HEK293 (cell line): ENCODE results near the gene SHTN1.
A peak's percentile ranks its signal among the peaks of the same experiment; 100 is the strongest.

Source experiments
- CTCF ChIA-PET: fragments of 350-600 bp; formaldehyde crosslinking; extraction: SDS; loops from one replicate; lab custom pipeline; 2021; ENCODE audit warnings: antibody characterized with exemption; lab: Yijun Ruan, JAX
- POLR2A ChIA-PET: fragments of 300-600 bp; formaldehyde crosslinking; extraction: SDS; loops from one replicate; lab custom pipeline; 2020; ENCODE audit warnings: antibody characterized with exemption, inconsistent platforms; lab: Yijun Ruan, JAX
- H3K27ac ChIP-seq: fragments of 200-500 bp; sonication (Bioruptor generic); 2 replicates; pipeline ENCODE4 v1.5.1; 2014; ENCODE audit warnings: low read depth, low read length, control low read depth, inconsistent platforms; ENCODE audit errors: extremely low read depth
- H3K36me3 ChIP-seq, 2 experiments: fragments of 200-500 bp in 1 of 2; sonication (Bioruptor generic) in 1 of 2; 1 replicate in 1 of 2; 2 replicates in 1 of 2; pipeline ENCODE4 v1.5.1; 2014 to 2017; ENCODE audit warnings: inconsistent platforms in 2 of 2, low read length in 2 of 2; ENCODE audit not compliant: control insufficient read depth in 2 of 2, insufficient read depth in 1 of 2
- H3K4me1 ChIP-seq: fragments of 200-500 bp; sonication (Bioruptor generic); 2 replicates; pipeline ENCODE4 v1.5.1; 2014; ENCODE audit warnings: mild to moderate bottlenecking, low read length, inconsistent platforms; ENCODE audit not compliant: control insufficient read depth, insufficient read depth
- H3K4me3 ChIP-seq: 2 replicates; pipeline ENCODE4 v1.5.1; 2011; ENCODE audit warnings: low read depth, mild to moderate bottlenecking, control low read depth, low read length, moderate library complexity
- H3K9me3 ChIP-seq: fragments of 200-500 bp; sonication (Bioruptor generic); 2 replicates; pipeline ENCODE4 v1.5.1; 2014; ENCODE audit warnings: low read depth, low read length, inconsistent platforms; ENCODE audit not compliant: control insufficient read depth, insufficient read depth
- HOXD13 ChIP-seq: sonication (generic); formaldehyde crosslinking; IDR thresholded peaks from 2 replicates; pipeline ENCODE4 v1.8.0; 2022; ENCODE audit warnings: missing genetic modification reagents, borderline replicate concordance
- KLF7 ChIP-seq: fragments of 450-650 bp; formaldehyde crosslinking; IDR thresholded peaks from 2 replicates; pipeline ENCODE4 v1.5.1; 2016; ENCODE audit warnings: missing biosample characterization, missing genetic modification characterization, borderline replicate concordance
- OSR2 ChIP-seq: fragments of 450-650 bp; formaldehyde crosslinking; IDR thresholded peaks from 2 replicates; pipeline ENCODE4 v1.5.1; 2016; ENCODE audit warnings: missing biosample characterization, missing genetic modification characterization
- OVOL3 ChIP-seq: fragments of 450-650 bp; formaldehyde crosslinking; IDR thresholded peaks from 2 replicates; pipeline ENCODE4 v1.5.1; 2016; ENCODE audit warnings: missing biosample characterization, missing genetic modification characterization
- SP7 ChIP-seq: fragments of 450-650 bp; formaldehyde crosslinking; IDR thresholded peaks from 2 replicates; pipeline ENCODE4 v1.5.1; 2016; ENCODE audit warnings: missing biosample characterization, missing genetic modification characterization
- TRIM28 ChIP-seq: IDR thresholded peaks from 2 replicates; pipeline ENCODE4 v1.6.1; 2011; ENCODE audit warnings: low read length, control low read depth, borderline replicate concordance
- YY1 ChIP-seq: fragments of 450-650 bp; formaldehyde crosslinking; IDR thresholded peaks from 2 replicates; pipeline ENCODE4 v1.5.1; 2018; ENCODE audit warnings: missing biosample characterization, missing genetic modification characterization
- ZBTB20 ChIP-seq: fragments of 450-650 bp; formaldehyde crosslinking; IDR thresholded peaks from 2 replicates; pipeline ENCODE4 v1.5.1; 2016; ENCODE audit warnings: missing biosample characterization, missing genetic modification characterization
- ZIC2 ChIP-seq: fragments of 450-650 bp; formaldehyde crosslinking; IDR thresholded peaks from 2 replicates; pipeline ENCODE4 v1.5.1; 2016; ENCODE audit warnings: missing biosample characterization, missing genetic modification characterization
- ZNF2 ChIP-seq: fragments of 450-650 bp; formaldehyde crosslinking; IDR thresholded peaks from 2 replicates; pipeline ENCODE4 v1.5.1; 2016; ENCODE audit warnings: missing biosample characterization, missing genetic modification characterization
- ZNF248 ChIP-seq: fragments of 450-650 bp; formaldehyde crosslinking; IDR thresholded peaks from 2 replicates; pipeline ENCODE4 v1.5.1; 2017; ENCODE audit warnings: missing biosample characterization, missing genetic modification characterization
- ZNF274 ChIP-seq, 2 experiments: fragments of 200-500 bp in 1 of 2; fragments of 450-650 bp in 1 of 2; sonication (Bioruptor generic) in 1 of 2; formaldehyde crosslinking in 1 of 2; IDR thresholded peaks; 2 replicates each; pipeline versions ENCODE4 v1.5.1 to v1.6.1; 2014 to 2016; ENCODE audit warnings: borderline replicate concordance in 1 of 2, inconsistent platforms in 1 of 2, low read length in 1 of 2, missing biosample characterization in 1 of 2, missing genetic modification characterization in 1 of 2
- ZNF292 ChIP-seq: fragments of 450-650 bp; formaldehyde crosslinking; IDR thresholded peaks from 2 replicates; pipeline ENCODE4 v1.5.1; 2016; ENCODE audit warnings: low read depth, missing biosample characterization, missing genetic modification characterization, borderline replicate concordance
- ZNF366 ChIP-seq: fragments of 450-650 bp; formaldehyde crosslinking; conservative IDR thresholded peaks from 2 replicates; pipeline ENCODE4 v1.5.1; 2016; ENCODE audit warnings: missing biosample characterization, missing genetic modification characterization
- ZNF510 ChIP-seq: fragments of 450-650 bp; formaldehyde crosslinking; IDR thresholded peaks from 2 replicates; pipeline ENCODE4 v1.5.1; 2018; ENCODE audit warnings: mild to moderate bottlenecking, missing genetic modification characterization, missing biosample characterization; ENCODE audit not compliant: insufficient replicate concordance
- ZNF529 ChIP-seq: fragments of 450-650 bp; formaldehyde crosslinking; IDR thresholded peaks from 2 replicates; pipeline ENCODE4 v1.5.1; 2017; ENCODE audit warnings: missing genetic modification characterization, missing biosample characterization; ENCODE audit not compliant: insufficient replicate concordance
- ZNF561 ChIP-seq: fragments of 450-650 bp; IDR thresholded peaks from 2 replicates; pipeline ENCODE4 v1.5.1; 2018; ENCODE audit warnings: missing biosample characterization, missing genetic modification characterization, borderline replicate concordance
- ZNF600 ChIP-seq: fragments of 450-650 bp; formaldehyde crosslinking; IDR thresholded peaks from 2 replicates; pipeline ENCODE4 v1.5.1; 2016; ENCODE audit warnings: missing biosample characterization, missing genetic modification characterization
- ZNF610 ChIP-seq: fragments of 450-650 bp; formaldehyde crosslinking; IDR thresholded peaks from 2 replicates; pipeline ENCODE4 v1.5.1; 2016; ENCODE audit warnings: missing biosample characterization, missing genetic modification characterization, borderline replicate concordance
- ZNF623 ChIP-seq: fragments of 450-650 bp; formaldehyde crosslinking; IDR thresholded peaks from 2 replicates; pipeline ENCODE4 v1.5.1; 2016; ENCODE audit warnings: missing biosample characterization, missing genetic modification characterization
- TF ChIP-seq, protein P1 (sequence below): fragments of 450-650 bp; formaldehyde crosslinking; IDR thresholded peaks from 2 replicates; pipeline ENCODE4 v1.5.1; 2016; ENCODE audit warnings: missing biosample characterization, missing genetic modification characterization
- TF ChIP-seq, protein P2 (sequence below): fragments of 450-650 bp; formaldehyde crosslinking; IDR thresholded peaks from 2 replicates; pipeline ENCODE4 v1.5.1; 2016; ENCODE audit warnings: missing biosample characterization, missing genetic modification characterization
- TF ChIP-seq, protein P3 (sequence below): fragments of 450-650 bp; formaldehyde crosslinking; IDR thresholded peaks from 2 replicates; pipeline ENCODE4 v1.5.1; 2017; ENCODE audit warnings: missing biosample characterization, missing genetic modification characterization
- TF ChIP-seq, protein P4 (sequence below): sonication (generic); formaldehyde crosslinking; IDR thresholded peaks from 2 replicates; pipeline ENCODE4 v1.8.1; 2022; ENCODE audit warnings: mild to moderate bottlenecking, moderate library complexity, missing genetic modification reagents
- TF ChIP-seq, protein P5 (sequence below): fragments of 450-650 bp; formaldehyde crosslinking; IDR thresholded peaks from 2 replicates; pipeline ENCODE4 v1.5.1; 2016; ENCODE audit warnings: missing biosample characterization, missing genetic modification characterization
- TF ChIP-seq, protein P6 (sequence below): fragments of 450-650 bp; formaldehyde crosslinking; IDR thresholded peaks from 2 replicates; pipeline ENCODE4 v1.5.1; 2016; ENCODE audit warnings: missing biosample characterization, missing genetic modification characterization

SHTN1 gene

DNA sequence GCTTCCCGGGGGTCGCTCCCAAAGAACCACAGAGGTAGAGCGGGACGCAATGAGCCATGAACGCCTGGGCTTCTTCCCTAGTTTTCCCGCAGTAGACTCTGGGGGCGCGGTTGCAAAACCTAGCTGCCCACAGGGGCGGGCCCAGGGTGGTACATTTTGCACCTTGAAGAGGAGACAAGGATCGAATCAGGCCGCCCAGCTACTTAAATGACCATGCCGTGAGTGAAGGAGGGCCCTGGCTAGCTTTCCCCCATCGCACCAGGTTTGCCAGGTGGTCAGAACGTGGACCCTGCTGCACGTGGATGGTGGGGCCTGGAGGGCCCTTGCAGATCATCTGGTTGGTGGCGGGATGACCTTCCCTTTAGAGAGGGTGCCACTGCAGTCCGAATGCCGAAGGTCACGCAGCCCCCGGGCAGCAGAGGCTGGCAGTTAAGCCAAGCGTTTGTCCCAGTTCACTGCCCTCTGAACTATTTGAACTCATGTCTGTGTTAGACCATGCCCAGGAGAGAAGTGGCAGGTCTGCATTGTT is 604 bp upstream of the SHTN1 start (continued):
- TF ChIP-seq ZNF248 (no peak), ZNF600 (tag by site-specific recombination) (no peak), ZNF610 (no peak), SP7 (no peak), ZNF366 (tag by site-specific recombination) (no peak), OSR2 (tag by site-specific recombination) (no peak), ZNF561 (no peak), ZNF529 (tag by site-specific recombination) (no peak), TRIM28 (no peak), ZNF623 (tag by site-specific recombination) (no peak), ZNF274 (IDR thresholded peaks at IDR 0.05; ENCODE audit: low read length) (no peak), ZNF274 (tag by site-specific recombination; IDR thresholded peaks at IDR 0.05; ENCODE audit: borderline replicate concordance) (no peak)
- TF ChIP-seq, protein P1, sequence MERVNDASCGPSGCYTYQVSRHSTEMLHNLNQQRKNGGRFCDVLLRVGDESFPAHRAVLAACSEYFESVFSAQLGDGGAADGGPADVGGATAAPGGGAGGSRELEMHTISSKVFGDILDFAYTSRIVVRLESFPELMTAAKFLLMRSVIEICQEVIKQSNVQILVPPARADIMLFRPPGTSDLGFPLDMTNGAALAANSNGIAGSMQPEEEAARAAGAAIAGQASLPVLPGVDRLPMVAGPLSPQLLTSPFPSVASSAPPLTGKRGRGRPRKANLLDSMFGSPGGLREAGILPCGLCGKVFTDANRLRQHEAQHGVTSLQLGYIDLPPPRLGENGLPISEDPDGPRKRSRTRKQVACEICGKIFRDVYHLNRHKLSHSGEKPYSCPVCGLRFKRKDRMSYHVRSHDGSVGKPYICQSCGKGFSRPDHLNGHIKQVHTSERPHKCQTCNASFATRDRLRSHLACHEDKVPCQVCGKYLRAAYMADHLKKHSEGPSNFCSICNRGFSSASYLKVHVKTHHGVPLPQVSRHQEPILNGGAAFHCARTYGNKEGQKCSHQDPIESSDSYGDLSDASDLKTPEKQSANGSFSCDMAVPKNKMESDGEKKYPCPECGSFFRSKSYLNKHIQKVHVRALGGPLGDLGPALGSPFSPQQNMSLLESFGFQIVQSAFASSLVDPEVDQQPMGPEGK (tag by site-specific recombination), result 0 out of 2 replicates have a peak, but pooled peaks have one; percentile 2
- TF ChIP-seq, protein P2, sequence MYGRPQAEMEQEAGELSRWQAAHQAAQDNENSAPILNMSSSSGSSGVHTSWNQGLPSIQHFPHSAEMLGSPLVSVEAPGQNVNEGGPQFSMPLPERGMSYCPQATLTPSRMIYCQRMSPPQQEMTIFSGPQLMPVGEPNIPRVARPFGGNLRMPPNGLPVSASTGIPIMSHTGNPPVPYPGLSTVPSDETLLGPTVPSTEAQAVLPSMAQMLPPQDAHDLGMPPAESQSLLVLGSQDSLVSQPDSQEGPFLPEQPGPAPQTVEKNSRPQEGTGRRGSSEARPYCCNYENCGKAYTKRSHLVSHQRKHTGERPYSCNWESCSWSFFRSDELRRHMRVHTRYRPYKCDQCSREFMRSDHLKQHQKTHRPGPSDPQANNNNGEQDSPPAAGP (tag by site-specific recombination), result no peak
- TF ChIP-seq, protein P3, sequence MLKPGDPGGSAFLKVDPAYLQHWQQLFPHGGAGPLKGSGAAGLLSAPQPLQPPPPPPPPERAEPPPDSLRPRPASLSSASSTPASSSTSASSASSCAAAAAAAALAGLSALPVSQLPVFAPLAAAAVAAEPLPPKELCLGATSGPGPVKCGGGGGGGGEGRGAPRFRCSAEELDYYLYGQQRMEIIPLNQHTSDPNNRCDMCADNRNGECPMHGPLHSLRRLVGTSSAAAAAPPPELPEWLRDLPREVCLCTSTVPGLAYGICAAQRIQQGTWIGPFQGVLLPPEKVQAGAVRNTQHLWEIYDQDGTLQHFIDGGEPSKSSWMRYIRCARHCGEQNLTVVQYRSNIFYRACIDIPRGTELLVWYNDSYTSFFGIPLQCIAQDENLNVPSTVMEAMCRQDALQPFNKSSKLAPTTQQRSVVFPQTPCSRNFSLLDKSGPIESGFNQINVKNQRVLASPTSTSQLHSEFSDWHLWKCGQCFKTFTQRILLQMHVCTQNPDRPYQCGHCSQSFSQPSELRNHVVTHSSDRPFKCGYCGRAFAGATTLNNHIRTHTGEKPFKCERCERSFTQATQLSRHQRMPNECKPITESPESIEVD (tag by site-specific recombination), result no peak

DNA sequence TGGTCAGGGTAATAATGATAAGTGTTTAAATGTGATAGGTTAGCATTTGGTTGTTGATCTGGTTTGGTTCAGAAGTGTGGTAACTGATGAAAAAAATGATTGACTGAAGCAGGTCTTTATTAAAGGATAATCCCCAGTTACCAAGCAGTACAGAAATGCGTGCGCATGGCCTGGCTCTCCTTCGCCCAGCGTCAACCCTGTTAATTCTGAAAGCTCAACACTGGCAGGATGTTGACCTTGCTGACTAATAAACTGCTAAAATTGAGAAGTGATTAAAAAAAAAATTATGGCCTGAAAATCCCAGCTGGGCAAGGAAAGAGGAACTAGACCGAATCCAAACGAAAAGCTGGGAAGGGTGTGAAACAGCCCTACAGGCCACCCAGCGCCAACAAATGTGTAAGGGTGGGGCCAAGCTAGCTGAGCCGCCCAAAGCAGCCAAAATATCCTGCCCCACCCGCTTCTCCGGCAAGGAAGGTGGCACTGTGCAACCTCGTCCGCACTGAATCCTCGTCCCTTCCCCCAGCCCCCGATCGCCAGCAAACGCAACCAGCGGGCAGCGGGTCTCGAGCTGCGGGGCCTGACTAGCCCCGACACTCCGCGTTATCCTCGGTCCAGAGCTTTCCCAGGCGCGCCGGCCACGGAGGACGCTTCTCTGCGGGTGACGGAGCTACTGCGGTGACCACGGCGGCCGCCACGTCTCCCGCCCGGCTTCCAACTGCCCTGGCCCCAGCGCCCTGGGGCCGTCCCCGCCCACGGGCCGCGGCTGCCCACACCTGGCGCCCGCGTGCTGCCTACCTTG is 561 bp downstream of the SHTN1 start:
- Histone ChIP-seq H3K4me1 (peaks cover 9% of the 10 kb centered on the region; the same call in 1 of the 2 replicates), H3K4me3 (peak overlapping the region; percentile 80), H3K36me3 (no peaks in the 10 kb centered on the region), H3K9me3 (no peaks in the 10 kb centered on the region), H3K27ac (peak overlapping the region; percentile 91)
- ChIA-PET POLR2A (interaction anchor here (0.6 to 1.3 kb wide), 7 partner anchors 13 to 159 kb away, joined by 3 to 5 read pairs (median 4); partner anchors contain the start of gene ENO4), CTCF (interaction anchor here (0.6 to 1.6 kb wide), 9 partner anchors 8 to 217 kb away, joined by 3 to 5 read pairs (median 3); no protein-coding TSS in a partner anchor)
- TF ChIP-seq, protein P4, sequence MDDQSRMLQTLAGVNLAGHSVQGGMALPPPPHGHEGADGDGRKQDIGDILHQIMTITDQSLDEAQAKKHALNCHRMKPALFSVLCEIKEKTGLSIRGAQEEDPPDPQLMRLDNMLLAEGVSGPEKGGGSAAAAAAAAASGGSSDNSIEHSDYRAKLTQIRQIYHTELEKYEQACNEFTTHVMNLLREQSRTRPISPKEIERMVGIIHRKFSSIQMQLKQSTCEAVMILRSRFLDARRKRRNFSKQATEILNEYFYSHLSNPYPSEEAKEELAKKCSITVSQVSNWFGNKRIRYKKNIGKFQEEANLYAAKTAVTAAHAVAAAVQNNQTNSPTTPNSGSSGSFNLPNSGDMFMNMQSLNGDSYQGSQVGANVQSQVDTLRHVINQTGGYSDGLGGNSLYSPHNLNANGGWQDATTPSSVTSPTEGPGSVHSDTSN (CRISPR knock-in tag), result peak; percentile 77
- no peak for TF ChIP-seq ZNF292 (tag by site-specific recombination)
- TF ChIP-seq, protein P5, sequence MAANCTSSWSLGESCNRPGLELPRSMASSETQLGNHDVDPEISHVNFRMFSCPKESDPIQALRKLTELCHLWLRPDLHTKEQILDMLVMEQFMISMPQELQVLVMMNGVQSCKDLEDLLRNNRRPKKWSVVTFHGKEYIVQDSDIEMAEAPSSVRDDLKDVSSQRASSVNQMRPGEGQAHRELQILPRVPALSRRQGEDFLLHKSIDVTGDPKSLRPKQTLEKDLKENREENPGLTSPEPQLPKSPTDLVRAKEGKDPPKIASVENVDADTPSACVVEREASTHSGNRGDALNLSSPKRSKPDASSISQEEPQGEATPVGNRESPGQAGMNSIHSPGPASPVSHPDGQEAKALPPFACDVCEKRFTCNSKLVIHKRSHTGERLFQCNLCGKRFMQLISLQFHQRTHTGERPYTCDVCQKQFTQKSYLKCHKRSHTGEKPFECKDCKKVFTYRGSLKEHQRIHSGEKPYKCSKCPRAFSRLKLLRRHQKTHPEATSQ (tag by site-specific recombination), result 0 out of 2 replicates have a peak, but pooled peaks have one; percentile 38
- TF ChIP-seq ZBTB20 (tag by site-specific recombination), result peak; percentile 82
- TF ChIP-seq ZNF2, result 0 out of 2 replicates have a peak, but pooled peaks have one; percentile 17
- TF ChIP-seq, protein P6, sequence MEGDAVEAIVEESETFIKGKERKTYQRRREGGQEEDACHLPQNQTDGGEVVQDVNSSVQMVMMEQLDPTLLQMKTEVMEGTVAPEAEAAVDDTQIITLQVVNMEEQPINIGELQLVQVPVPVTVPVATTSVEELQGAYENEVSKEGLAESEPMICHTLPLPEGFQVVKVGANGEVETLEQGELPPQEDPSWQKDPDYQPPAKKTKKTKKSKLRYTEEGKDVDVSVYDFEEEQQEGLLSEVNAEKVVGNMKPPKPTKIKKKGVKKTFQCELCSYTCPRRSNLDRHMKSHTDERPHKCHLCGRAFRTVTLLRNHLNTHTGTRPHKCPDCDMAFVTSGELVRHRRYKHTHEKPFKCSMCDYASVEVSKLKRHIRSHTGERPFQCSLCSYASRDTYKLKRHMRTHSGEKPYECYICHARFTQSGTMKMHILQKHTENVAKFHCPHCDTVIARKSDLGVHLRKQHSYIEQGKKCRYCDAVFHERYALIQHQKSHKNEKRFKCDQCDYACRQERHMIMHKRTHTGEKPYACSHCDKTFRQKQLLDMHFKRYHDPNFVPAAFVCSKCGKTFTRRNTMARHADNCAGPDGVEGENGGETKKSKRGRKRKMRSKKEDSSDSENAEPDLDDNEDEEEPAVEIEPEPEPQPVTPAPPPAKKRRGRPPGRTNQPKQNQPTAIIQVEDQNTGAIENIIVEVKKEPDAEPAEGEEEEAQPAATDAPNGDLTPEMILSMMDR, result peak; percentile 71
- 0 out of 2 replicates have a peak, but pooled peaks have one; percentile 57 for TF ChIP-seq YY1 (tag by site-specific recombination)
- TF ChIP-seq KLF7 (tag by site-specific recombination), result peak; percentile 85; the same call in 1 of the 2 replicates
- no peak for TF ChIP-seq OVOL3
- no peak for TF ChIP-seq ZNF510
- peak; percentile 64 for TF ChIP-seq ZIC2 (tag by site-specific recombination)
- TF ChIP-seq HOXD13 (CRISPR knock-in tag), result peak; percentile 55
